Kidney epithelial cell (primary cell): ENCODE measurements around the gene CDH12. TPM values are rescaled to one million over a fixed set of nuclear protein-coding genes. Genes with fewer than 3 reads are reported as not detected.

Experiments used
- DNase-seq: peaks from one replicate; pipeline ENCODE4 v3.0.0-alpha.2; 2010; ENCODE audit warnings: low read depth
- H3K27me3 ChIP-seq: 2 replicates; pipeline ENCODE4 v1.6.0; 2011; ENCODE audit warnings: low read length; ENCODE audit not compliant: control insufficient read depth, insufficient read depth
- H3K36me3 ChIP-seq: 2 replicates; pipeline ENCODE4 v1.5.1; 2011; ENCODE audit warnings: low read length; ENCODE audit not compliant: control insufficient read depth, insufficient read depth
- H3K4me3 ChIP-seq: 2 replicates; pipeline ENCODE4 v1.5.1; 2011; ENCODE audit warnings: low read depth, mild to moderate bottlenecking, control low read depth, low read length
- CTCF ChIP-seq: IDR thresholded peaks from 2 replicates; pipeline ENCODE4 v1.5.1; 2011; ENCODE audit warnings: mild to moderate bottlenecking, moderate library complexity, low read length, control low read depth, inconsistent platforms; ENCODE audit not compliant: insufficient read depth, poor library complexity, severe bottlenecking
- total RNA-seq: library from RNA; depleted of rRNA; stranded (reverse); fragments of >200 nt; gene quantifications from 2 replicates; pipeline ENCODE4 v1.2.3, GENCODE V29; 2015

The CDH12 gene
- total RNA-seq, 1 donor from 2014 or later = not detected

GRCh38 chr5:22844636-22845035, 8.5 kb downstream of the CDH12 start:
- TF ChIP-seq CTCF = no peak
- no peak for DNase-seq
- no peak overlapping the region for H3K4me3 ChIP-seq
- no peaks in the 10 kb centered on the region for H3K27me3 ChIP-seq
- no peaks in the 10 kb centered on the region for H3K36me3 ChIP-seq

- H3K27me3 ChIP-seq = no peaks in the 10 kb centered on the region
- no peak for TF ChIP-seq CTCF
- no peak for DNase-seq
- H3K4me3 ChIP-seq = no peak overlapping the region
- H3K36me3 ChIP-seq = no peaks in the 10 kb centered on the region
Observed at GRCh38 chr5:22844155-22844554, 9.0 kb downstream of the CDH12 start.

GRCh38 chr5:22842574-22842973, 10.6 kb downstream of the CDH12 start:
- no peak for TF ChIP-seq CTCF
- Histone ChIP-seq H3K36me3 (no peaks in the 10 kb centered on the region), H3K27me3 (no peaks in the 10 kb centered on the region), H3K4me3 (no peak overlapping the region)
- no peak for DNase-seq

GRCh38 chr5:22837803-22838202, 15.3 kb downstream of the CDH12 start:
- no peak for TF ChIP-seq CTCF
- no peak for DNase-seq
- Histone ChIP-seq H3K36me3 (no peaks in the 10 kb centered on the region), H3K27me3 (no peaks in the 10 kb centered on the region), H3K4me3 (no peak overlapping the region)

- no peak for DNase-seq
- no peak for TF ChIP-seq CTCF
Observed at GRCh38 chr5:22835686-22836085, 17.5 kb downstream of the CDH12 start.

GRCh38 chr5:22793463-22793862, 59.7 kb downstream of the CDH12 start:
- no peak for DNase-seq
- TF ChIP-seq CTCF = no peak
- Histone ChIP-seq H3K27me3 (no peaks in the 10 kb centered on the region), H3K4me3 (no peak overlapping the region), H3K36me3 (no peaks in the 10 kb centered on the region)

More at GRCh38 chr5:22835686-22836085, 17.5 kb downstream of the CDH12 start:
- Histone ChIP-seq H3K4me3 (no peak overlapping the region), H3K27me3 (no peaks in the 10 kb centered on the region), H3K36me3 (no peaks in the 10 kb centered on the region)
